Omental fat pad (tissue), 4 donors: ENCODE results near the gene CRYL1. TPM values are rescaled to one million over a fixed set of nuclear protein-coding genes. Genes with fewer than 3 reads are reported as not detected.

Experiments
- ATAC-seq: fragments of 150-250 bp; one replicate; pipeline ENCODE4 v1.9.1; 2016; ENCODE audit warnings: mild to moderate bottlenecking, moderate library complexity; ENCODE audit not compliant: low FRiP score
- DNase-seq: peaks from one replicate; pipeline ENCODE4 v3.0.0-alpha.2; 2019; ENCODE audit warnings: low spot score
- total RNA-seq, 4 donors: library from RNA; depleted of rRNA; stranded (reverse); fragments of >200 nt; gene quantifications; one replicate each; pipeline ENCODE4 v1.1.0, GENCODE V29; 2016
- TF ChIP-seq, protein P1 (sequence below), 3 donors: fragments of 450-650 bp; IDR thresholded peaks; one replicate each; pipeline ENCODE4 v1.5.1; 2016 to 2017; ENCODE audit warnings: antibody characterized with exemption in 3 of 3, mild to moderate bottlenecking in 3 of 3, moderate library complexity in 2 of 3

CRYL1 gene
- total RNA-seq, 4 donors from 2014 or later: 30.3 to 42.2 (median 35.3) TPM

DNA sequence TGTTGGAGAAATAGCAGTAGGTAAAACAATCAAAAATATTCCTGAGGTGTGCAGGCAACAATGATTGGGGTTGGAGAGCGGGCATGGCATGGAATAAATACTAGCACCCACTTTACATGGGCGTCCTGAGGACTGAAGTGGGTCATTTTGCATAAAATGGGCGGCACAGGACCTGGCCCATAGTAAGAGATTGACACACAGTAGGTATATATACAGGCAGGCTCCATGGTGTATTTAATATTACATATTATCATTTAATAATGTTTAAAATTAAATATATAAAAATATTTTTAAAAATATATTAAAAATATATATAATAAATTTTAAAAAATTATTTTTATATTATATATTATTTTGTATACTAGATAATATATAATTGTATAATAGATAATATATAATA is 48.3 kb downstream of the CRYL1 start:
- DNase-seq (no peak), ATAC-seq (no peak)
- TF ChIP-seq, protein P1, sequence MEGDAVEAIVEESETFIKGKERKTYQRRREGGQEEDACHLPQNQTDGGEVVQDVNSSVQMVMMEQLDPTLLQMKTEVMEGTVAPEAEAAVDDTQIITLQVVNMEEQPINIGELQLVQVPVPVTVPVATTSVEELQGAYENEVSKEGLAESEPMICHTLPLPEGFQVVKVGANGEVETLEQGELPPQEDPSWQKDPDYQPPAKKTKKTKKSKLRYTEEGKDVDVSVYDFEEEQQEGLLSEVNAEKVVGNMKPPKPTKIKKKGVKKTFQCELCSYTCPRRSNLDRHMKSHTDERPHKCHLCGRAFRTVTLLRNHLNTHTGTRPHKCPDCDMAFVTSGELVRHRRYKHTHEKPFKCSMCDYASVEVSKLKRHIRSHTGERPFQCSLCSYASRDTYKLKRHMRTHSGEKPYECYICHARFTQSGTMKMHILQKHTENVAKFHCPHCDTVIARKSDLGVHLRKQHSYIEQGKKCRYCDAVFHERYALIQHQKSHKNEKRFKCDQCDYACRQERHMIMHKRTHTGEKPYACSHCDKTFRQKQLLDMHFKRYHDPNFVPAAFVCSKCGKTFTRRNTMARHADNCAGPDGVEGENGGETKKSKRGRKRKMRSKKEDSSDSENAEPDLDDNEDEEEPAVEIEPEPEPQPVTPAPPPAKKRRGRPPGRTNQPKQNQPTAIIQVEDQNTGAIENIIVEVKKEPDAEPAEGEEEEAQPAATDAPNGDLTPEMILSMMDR (IDR thresholded peaks at IDR 0.05): no peak

DNA sequence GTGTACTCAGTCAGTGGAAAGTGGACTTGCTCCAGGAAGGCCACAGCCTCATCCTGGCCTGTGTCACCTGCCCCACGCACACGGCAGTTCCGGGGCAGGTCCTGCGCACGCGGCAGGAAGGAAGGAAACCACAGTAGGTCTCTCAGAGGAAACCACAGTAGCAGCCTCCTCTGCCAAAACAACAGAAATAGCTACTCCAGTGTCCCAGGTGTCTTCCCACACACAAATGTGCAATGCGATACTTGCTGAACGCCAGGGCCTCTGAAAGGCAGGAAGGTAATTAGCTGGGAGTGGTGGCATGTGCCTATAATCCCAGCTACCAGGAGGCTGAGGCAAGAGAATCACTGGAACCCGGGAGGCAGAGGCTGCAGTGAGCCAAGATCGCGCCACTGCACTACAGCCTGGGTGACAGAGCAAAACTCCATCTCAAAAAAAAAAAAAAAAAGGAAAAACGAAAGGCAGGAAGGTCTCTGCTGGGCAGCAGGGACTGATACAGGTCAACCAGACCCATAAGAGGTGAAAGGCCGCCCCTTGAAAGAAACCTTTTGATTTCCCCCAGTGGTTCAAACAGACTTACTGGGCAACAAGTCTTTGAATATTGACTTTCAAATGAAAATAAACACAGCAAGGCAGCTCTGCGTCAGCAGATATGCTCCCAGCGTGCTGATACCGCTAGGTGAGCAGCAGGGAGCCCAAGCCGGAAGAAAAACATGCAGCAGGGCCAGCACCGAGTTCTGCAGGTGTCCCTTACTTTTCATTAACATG is 49.5 kb downstream of the CRYL1 start:
- DNase-seq: no peak
- no peak for ATAC-seq
- TF ChIP-seq, protein P1 (IDR thresholded peaks at IDR 0.05): no peak

DNA sequence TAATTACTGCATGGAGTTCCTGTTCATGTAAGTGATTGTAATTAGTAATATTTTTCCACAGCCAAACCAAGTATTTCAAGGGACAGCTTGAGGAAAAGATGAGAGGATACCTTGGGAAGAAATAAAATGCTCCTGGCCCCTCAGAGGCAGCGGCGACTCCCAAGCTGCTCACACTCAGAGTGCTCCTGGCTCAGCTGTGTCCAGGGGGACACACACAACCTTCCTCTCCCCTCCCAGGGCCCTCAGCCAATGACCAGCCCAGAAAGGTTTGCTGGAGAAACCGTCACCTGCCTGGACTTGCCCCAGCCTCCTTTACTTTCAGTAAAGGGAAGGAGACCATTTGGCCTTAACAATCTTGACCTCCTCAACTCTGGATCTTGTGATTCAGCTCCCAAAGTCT is 51.1 kb downstream of the CRYL1 start:
- ATAC-seq: no peak
- TF ChIP-seq, protein P1 (IDR thresholded peaks at IDR 0.05): no peak
- no peak for DNase-seq

DNA sequence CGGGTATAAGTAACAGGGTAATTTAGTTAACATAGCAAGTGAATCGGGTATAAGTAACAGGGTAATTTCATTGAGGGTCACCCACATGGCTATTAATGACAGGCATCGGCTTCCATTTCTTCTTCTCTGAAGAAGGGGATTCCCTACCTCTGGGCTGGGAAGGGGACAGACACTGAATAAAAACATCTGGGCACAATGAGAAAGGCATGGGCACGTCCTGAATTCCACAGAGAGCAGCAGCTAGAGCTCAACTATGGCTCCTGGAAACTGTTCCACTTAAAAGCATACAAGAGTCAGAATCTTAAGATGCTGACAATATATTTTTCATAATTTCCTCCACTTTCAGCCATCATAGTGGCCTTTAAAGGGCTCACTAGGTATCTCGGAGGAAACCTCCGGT is 51.8 kb downstream of the CRYL1 start:
- TF ChIP-seq, protein P1 (IDR thresholded peaks at IDR 0.05): no peak
- ATAC-seq: no peak
- no peak for DNase-seq

DNA sequence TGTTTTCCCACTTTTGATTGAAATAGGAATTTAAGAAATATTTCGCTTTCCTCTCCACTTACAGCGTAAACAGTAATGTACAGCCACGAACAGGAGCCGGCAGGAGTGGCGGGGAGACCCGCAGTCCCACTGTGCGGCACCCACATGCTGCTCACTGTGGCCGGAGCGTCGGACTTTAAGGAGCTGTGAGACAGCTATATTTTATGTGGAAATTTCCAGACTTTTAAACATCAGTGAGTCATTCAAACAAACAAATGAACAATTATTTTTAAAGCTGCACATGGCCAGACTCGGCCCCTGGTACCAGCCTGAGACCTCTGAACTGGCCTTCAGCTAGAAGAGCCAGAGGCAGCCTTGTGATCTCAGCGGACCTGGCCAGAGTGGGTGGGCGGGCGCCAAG is 52.5 kb downstream of the CRYL1 start:
- ATAC-seq (no peak), DNase-seq (no peak)
- TF ChIP-seq, protein P1 (IDR thresholded peaks at IDR 0.05): no peak

DNA sequence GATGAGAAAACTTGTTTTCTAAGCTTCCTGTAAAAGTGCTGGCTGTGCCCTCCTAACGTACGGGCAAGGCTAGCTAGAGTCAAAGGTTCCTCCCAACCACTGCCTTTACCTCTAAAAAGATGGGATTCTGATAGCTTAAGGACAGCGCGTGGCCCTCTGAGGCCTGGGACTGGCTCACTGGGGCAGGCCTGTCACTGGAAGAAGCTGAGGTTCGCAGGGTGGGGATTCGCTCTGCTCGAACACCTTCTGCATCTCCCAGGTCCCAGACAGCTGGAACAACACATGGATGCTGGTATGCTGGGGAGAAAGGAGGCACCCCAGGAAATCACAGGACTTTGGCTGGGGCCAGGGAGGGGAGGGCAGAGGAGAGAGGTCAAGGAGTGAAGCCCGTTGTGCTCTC is 53.1 kb downstream of the CRYL1 start:
- no peak for ATAC-seq
- TF ChIP-seq, protein P1 (IDR thresholded peaks at IDR 0.05): no peak
- no peak for DNase-seq

DNA sequence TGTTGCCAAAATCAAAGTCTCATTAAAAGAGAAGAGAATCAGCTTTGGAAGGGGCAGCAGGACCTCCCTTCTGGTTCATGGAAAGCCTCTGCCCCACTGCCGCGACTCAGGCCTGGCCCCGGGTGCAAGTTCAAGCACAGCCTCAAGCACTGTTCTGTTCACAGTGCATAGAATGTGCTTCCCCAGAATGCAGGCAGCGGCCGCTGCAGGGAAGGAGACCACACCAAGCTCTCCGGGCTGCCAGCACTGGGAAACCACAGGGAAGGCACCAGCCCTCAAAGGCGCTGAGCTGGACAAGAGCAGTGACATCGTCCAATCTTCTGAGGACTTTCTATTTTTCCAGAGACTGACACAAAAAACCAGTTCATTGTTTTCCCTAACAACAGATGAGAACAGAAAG is 55.5 kb downstream of the CRYL1 start:
- ATAC-seq (no peak), DNase-seq (no peak)
- TF ChIP-seq, protein P1 (IDR thresholded peaks at IDR 0.05): no peak
